Activated T-cell treated with anti-CD3 and anti-CD28 coated beads for 24 hours (primary cell): ENCODE measurements around the gene NBPF3.
"Not testable (repeated sequence)": the region's sequence is repeated elsewhere in the genome, so short reads cannot be mapped to it uniquely, and the experiment has no call there.

Experiments used
- DNase-seq: peaks from one replicate; pipeline ENCODE4 v3.0.0-alpha.2; 2020; ENCODE audit warnings: low read depth

The NBPF3 gene

GRCh38 chr1:21439721-21440629 is at the start of gene NBPF3:
TSS of gene NBPF3 (plus strand) at chr1:21440137. CDS start at chr1:21445087, 4,950 bp downstream.
- DNase-seq, result peak; percentile 83

GRCh38 chr1:21391497-21391896 is 48.4 kb upstream of the NBPF3 start:
- DNase-seq, result no peak

- DNase-seq, result no peak
These were observed 47.2 kb upstream of the NBPF3 start for GRCh38 chr1:21392587-21393263.

- DNase-seq, result no peak
These were observed 43.4 kb upstream of the NBPF3 start for GRCh38 chr1:21396516-21396915.

- no peak for DNase-seq
These were observed 42.1 kb upstream of the NBPF3 start for GRCh38 chr1:21397813-21398188.

GRCh38 chr1:21401726-21402346 is 38.1 kb upstream of the NBPF3 start:
- not testable (repeated sequence) for DNase-seq

GRCh38 chr1:21406659-21407058 is 33.3 kb upstream of the NBPF3 start:
- no peak for DNase-seq

GRCh38 chr1:21409897-21410296 is 30.0 kb upstream of the NBPF3 start:
- DNase-seq, result not testable (repeated sequence)

GRCh38 chr1:21414015-21414414 is 25.9 kb upstream of the NBPF3 start:
- no peak for DNase-seq

- not testable (repeated sequence) for DNase-seq
These were observed 19.6 kb upstream of the NBPF3 start for GRCh38 chr1:21420378-21420777.

GRCh38 chr1:21421307-21421706 is 18.6 kb upstream of the NBPF3 start:
- DNase-seq, result not testable (repeated sequence)

GRCh38 chr1:21427798-21428480 is 12.0 kb upstream of the NBPF3 start:
- not testable (repeated sequence) for DNase-seq

GRCh38 chr1:21428481-21429073 is 11.4 kb upstream of the NBPF3 start:
- not testable (repeated sequence) for DNase-seq

- not testable (repeated sequence) for DNase-seq
These were observed 10.7 kb upstream of the NBPF3 start for GRCh38 chr1:21429210-21429609.

- not testable (repeated sequence) for DNase-seq
These were observed 9.1 kb upstream of the NBPF3 start for GRCh38 chr1:21430875-21431274.

GRCh38 chr1:21434394-21434793 is 5.5 kb upstream of the NBPF3 start:
- DNase-seq, result no peak

- no peak for DNase-seq
These were observed 4.1 kb upstream of the NBPF3 start for GRCh38 chr1:21435646-21436487.

- no peak for DNase-seq
These were observed 3.2 kb upstream of the NBPF3 start for GRCh38 chr1:21436488-21437340.

GRCh38 chr1:21437341-21437640 is 2.6 kb upstream of the NBPF3 start:
- no peak for DNase-seq
